ENCODE measurements around the gene WDTC1. TPM values are rescaled to one million over a fixed set of nuclear protein-coding genes. Genes with fewer than 3 reads are reported as not detected.

The WDTC1 gene
- total and polyA plus RNA-seq, 2 of the 13 experiments (the other 11 are each of a cell fraction or from before 2014, with no cell fraction given) = 5.5 TPM

GRCh38 chr1:27342391-27342777 is 108.0 kb downstream of the WDTC1 start (continued):
- TF ChIP-seq ZFP41 (CRISPR knock-in tag; IDR thresholded peaks at IDR 0.05; ENCODE audit: borderline replicate concordance) = no peak
- TF ChIP-seq SYNCRIP (IDR thresholded peaks at IDR 0.05; ENCODE audit: insufficient read depth, low read depth, low read length) = no peak
- 0 out of 2 replicates have a peak, but pooled peaks have one; percentile 71 for TF ChIP-seq SSRP1 (CRISPR knock-in tag; IDR thresholded peaks at IDR 0.05)
- TF ChIP-seq TEF (CRISPR knock-in tag; IDR thresholded peaks at IDR 0.05) = no peak
- TF ChIP-seq ATF2 (CRISPR knock-in tag; IDR thresholded peaks at IDR 0.05) = no peak
- TF ChIP-seq ATF7-NPFF (CRISPR knock-in tag; IDR thresholded peaks at IDR 0.05; ENCODE audit: low read depth) = no peak
- TF ChIP-seq RFX3 (CRISPR knock-in tag; IDR thresholded peaks at IDR 0.05) = no peak
- TF ChIP-seq PHF21A (CRISPR knock-in tag; IDR thresholded peaks at IDR 0.05) = no peak
- TF ChIP-seq ZNF3 (CRISPR knock-in tag; IDR thresholded peaks at IDR 0.05) = no peak
- TF ChIP-seq ZNF180 (CRISPR knock-in tag; IDR thresholded peaks at IDR 0.05; ENCODE audit: borderline replicate concordance, low read depth) = no peak
- TF ChIP-seq ZBTB43 (CRISPR knock-in tag; conservative IDR thresholded peaks at IDR 0.05) = no peak
- no peak for TF ChIP-seq DBP (CRISPR knock-in tag; IDR thresholded peaks at IDR 0.05; ENCODE audit: not compliant biosample characterization)
- no peak for TF ChIP-seq HNRNPK (IDR thresholded peaks at IDR 0.05; ENCODE audit: low read depth, low read length, poor library complexity, severe bottlenecking)
- TF ChIP-seq ZNF839 (CRISPR knock-in tag; IDR thresholded peaks at IDR 0.05; ENCODE audit: borderline replicate concordance) = no peak
- TF ChIP-seq MED1 (CRISPR knock-in tag; IDR thresholded peaks at IDR 0.05) = no peak
- no peak for TF ChIP-seq TOPORS (CRISPR knock-in tag; IDR thresholded peaks at IDR 0.05)
- TF ChIP-seq TBX3 (IDR thresholded peaks at IDR 0.05; ENCODE audit: borderline replicate concordance) = no peak
- no peak for TF ChIP-seq ZNF337 (CRISPR knock-in tag; IDR thresholded peaks at IDR 0.05; ENCODE audit: borderline replicate concordance, low read depth)
- 0 out of 2 replicates have a peak, but pooled peaks have one; percentile 18 for TF ChIP-seq ZNF761 (CRISPR knock-in tag; conservative IDR thresholded peaks at IDR 0.05)
- no peak for TF ChIP-seq ZNF788 (CRISPR knock-in tag; IDR thresholded peaks at IDR 0.05; ENCODE audit: borderline replicate concordance)
- TF ChIP-seq CTCF (CRISPR knock-in tag; IDR thresholded peaks at IDR 0.05) = no peak
- TF ChIP-seq MAFG (CRISPR knock-in tag; IDR thresholded peaks at IDR 0.05) = no peak
- TF ChIP-seq HDAC6 (IDR thresholded peaks at IDR 0.05; ENCODE audit: low read depth, low read length) = no peak
- no peak for TF ChIP-seq ATF5 (CRISPR knock-in tag; IDR thresholded peaks at IDR 0.05; ENCODE audit: low read depth)
- TF ChIP-seq FOXC1 (CRISPR knock-in tag; IDR thresholded peaks at IDR 0.05; ENCODE audit: borderline replicate concordance) = peak; percentile 22; the same call in 1 of the 2 replicates
